ENCODE measurements around the gene FCAMR.
A peak's percentile ranks its signal among the peaks of the same experiment; 100 is the strongest.

Gene FCAMR

GRCh38 chr1:206970446-206970845, at the start of gene FCAMR:
FCAMR (minus strand) TSS chr1:206970460; CDS start chr1:206970125, 335 bp downstream.
- no peak for DNase-seq (ENCODE audit: low spot score)

- DNase-seq (ENCODE audit: low spot score) = no peak
Measured at GRCh38 chr1:207019661-207020060, 49.4 kb upstream of the FCAMR start.

GRCh38 chr1:207019161-207019560, 48.9 kb upstream of the FCAMR start:
- DNase-seq (ENCODE audit: low spot score) = no peak

GRCh38 chr1:207018707-207019106, 48.4 kb upstream of the FCAMR start:
- no peak for DNase-seq (ENCODE audit: low spot score)

- no peak for DNase-seq (ENCODE audit: low spot score)
Measured at GRCh38 chr1:207017615-207018559, 47.6 kb upstream of the FCAMR start.

- no peak for DNase-seq (ENCODE audit: low spot score)
Measured at GRCh38 chr1:207015791-207016190, 45.5 kb upstream of the FCAMR start.

- no peak for DNase-seq (ENCODE audit: low spot score)
Measured at GRCh38 chr1:207014728-207015127, 44.5 kb upstream of the FCAMR start.

GRCh38 chr1:207013321-207014085, 43.2 kb upstream of the FCAMR start:
- no peak for DNase-seq (ENCODE audit: low spot score)

- DNase-seq (ENCODE audit: low spot score) = no peak
Measured at GRCh38 chr1:207010726-207011125, 40.5 kb upstream of the FCAMR start.

GRCh38 chr1:207009945-207010344, 39.7 kb upstream of the FCAMR start:
- no peak for DNase-seq (ENCODE audit: low spot score)

- DNase-seq (ENCODE audit: low spot score) = no peak
Measured at GRCh38 chr1:207009182-207009850, 39.1 kb upstream of the FCAMR start.

GRCh38 chr1:207007352-207008033, 37.2 kb upstream of the FCAMR start:
- DNase-seq (ENCODE audit: low spot score) = peak; percentile 95

GRCh38 chr1:207006914-207007313, 36.7 kb upstream of the FCAMR start:
- no peak for DNase-seq (ENCODE audit: low spot score)

- no peak for DNase-seq (ENCODE audit: low spot score)
Measured at GRCh38 chr1:207006083-207006482, 35.8 kb upstream of the FCAMR start.

- peak; percentile 75 for DNase-seq (ENCODE audit: low spot score)
Measured at GRCh38 chr1:207004931-207005830, 34.9 kb upstream of the FCAMR start.

GRCh38 chr1:207003210-207003609, 33.0 kb upstream of the FCAMR start:
- DNase-seq (ENCODE audit: low spot score) = no peak

GRCh38 chr1:207002724-207003146, 32.5 kb upstream of the FCAMR start:
- no peak for DNase-seq (ENCODE audit: low spot score)

GRCh38 chr1:207001492-207002245, 31.4 kb upstream of the FCAMR start:
- no peak for DNase-seq (ENCODE audit: low spot score)

- DNase-seq (ENCODE audit: low spot score) = no peak
Measured at GRCh38 chr1:207000651-207001291, 30.5 kb upstream of the FCAMR start.

Measured in AG08395 (cell line).